ENCODE results near the gene LRRD1. TPM values are rescaled to one million over a fixed set of nuclear protein-coding genes. Genes with fewer than 3 reads are reported as not detected.
A peak's percentile ranks its signal among the peaks of the same experiment; 100 is the strongest.

The LRRD1 gene
- total RNA-seq, 2 donors from 2014 or later = 0.81 TPM; not detected in 1

DNA sequence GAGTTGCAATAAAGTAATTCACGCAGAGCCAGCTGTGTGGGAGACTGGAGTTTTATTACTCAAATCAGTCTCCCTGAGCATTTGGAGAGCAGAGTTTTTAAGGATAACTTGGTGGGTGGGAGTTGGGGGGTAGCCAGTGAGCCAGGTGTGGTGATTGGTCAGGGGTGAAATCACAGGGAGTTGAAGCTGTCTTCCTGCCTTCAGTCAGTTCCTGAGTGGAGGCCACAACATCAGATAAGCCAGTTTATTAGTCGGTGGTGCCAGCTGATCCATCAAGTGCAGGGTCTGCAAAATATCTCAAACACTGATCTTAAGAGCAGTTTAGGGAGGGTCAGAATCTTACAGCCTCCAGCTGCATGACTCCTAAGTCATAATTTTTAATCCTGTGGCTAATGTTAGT, 41.4 kb downstream of the LRRD1 start:
- Histone ChIP-seq H3K4me1 (ENCODE audit: control insufficient read depth in 1 of 2, low read depth in 2 of 2) (peaks cover 8 to 10% of the 10 kb centered on the region in 2 donors), H3K9me3 (no peaks in the 10 kb centered on the region), H3K27me3 (replicated peaks; ENCODE audit: insufficient read depth) (no peaks in the 10 kb centered on the region), H3K27ac (no peak overlapping the region), H3K36me3 (no peaks in the 10 kb centered on the region), H3K4me3 (no peak overlapping the region)
- ATAC-seq (ENCODE audit: insufficient number of reproducible peaks, low FRiP score, low read depth) = no peak
- no peak for TF ChIP-seq CTCF (IDR thresholded peaks at IDR 0.05)
- no peak for DNase-seq (ENCODE audit: low spot score)

DNA sequence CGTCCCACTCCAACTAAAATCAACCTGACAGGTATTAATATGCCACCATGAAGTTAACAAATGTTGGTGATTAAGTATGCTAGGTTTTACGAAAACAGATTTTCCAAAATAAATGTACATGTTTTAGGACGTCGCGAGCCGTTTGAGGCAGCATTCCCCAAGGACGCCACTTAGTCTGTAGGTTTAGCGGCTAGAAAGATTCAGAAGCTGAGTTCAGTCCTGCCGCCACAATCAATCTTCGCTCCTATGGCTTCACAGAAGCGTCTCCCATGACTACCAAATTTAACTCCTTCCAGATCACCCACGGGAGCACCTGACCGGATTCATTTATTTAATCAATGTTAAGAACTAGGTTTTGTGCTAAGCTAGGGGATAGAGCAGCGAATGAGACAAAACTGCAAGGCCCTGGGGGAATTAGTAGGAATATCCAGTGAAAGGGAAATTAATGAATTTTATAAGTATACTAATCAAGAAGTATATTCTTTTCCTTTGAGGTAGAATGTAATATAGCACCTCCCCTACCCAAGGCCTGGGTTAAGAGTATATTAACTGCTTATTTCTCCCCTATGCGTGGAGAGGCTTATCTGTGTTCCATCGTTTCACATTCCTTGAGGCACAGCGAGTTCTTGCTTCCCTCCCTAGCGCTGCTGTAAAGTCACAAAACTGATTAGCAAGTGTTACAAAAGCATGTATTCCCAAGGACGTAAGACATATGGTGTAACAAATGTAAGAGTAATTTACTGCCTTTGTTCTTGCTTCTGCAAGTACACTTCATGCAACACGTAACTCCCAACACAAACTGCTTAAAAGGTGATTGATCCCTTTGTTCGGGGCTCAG, 43.7 kb downstream of the LRRD1 start:
- ATAC-seq (ENCODE audit: insufficient number of reproducible peaks, low FRiP score, low read depth) (no peak), DNase-seq (ENCODE audit: low spot score) (no peak)
- Histone ChIP-seq H3K4me3 (peak overlapping the region; percentile 95), H3K27me3 (replicated peaks; ENCODE audit: insufficient read depth) (no peaks in the 10 kb centered on the region), H3K9me3 (no peaks in the 10 kb centered on the region), H3K27ac (peak overlapping the region; percentile 91 to 95), H3K36me3 (no peaks in the 10 kb centered on the region), H3K4me1 (ENCODE audit: control insufficient read depth in 1 of 2, low read depth in 2 of 2) (peaks cover 10 to 24% of the 10 kb centered on the region in 2 donors)
- no peak for TF ChIP-seq CTCF (IDR thresholded peaks at IDR 0.05)

GRCh38 chr7:92134271-92135051, 44.5 kb downstream of the LRRD1 start, which contains the start of gene CYP51A1:
TSS of gene CYP51A1 (minus strand) at chr7:92134477. CDS start at chr7:92134364, 113 bp downstream.
- peak within 1 kb of the TSS; percentile 91 to 95 for H3K27ac ChIP-seq
- peak within 1 kb of the TSS; percentile 95 for H3K4me3 ChIP-seq
- peak; percentile 94 for ATAC-seq (ENCODE audit: insufficient number of reproducible peaks, low FRiP score, low read depth)
- no peaks in the 10 kb centered on the region for H3K27me3 ChIP-seq (replicated peaks; ENCODE audit: insufficient read depth)
- no peaks in the 10 kb centered on the region for H3K9me3 ChIP-seq
- no peaks in the 10 kb centered on the region for H3K36me3 ChIP-seq
- peak; percentile 79 for DNase-seq (ENCODE audit: low spot score)
- H3K4me1 ChIP-seq (ENCODE audit: control insufficient read depth in 1 of 2, low read depth in 2 of 2) = peaks cover 10 to 24% of the 10 kb centered on the region in 2 donors
- no peak for TF ChIP-seq CTCF (IDR thresholded peaks at IDR 0.05)

- peak overlapping the region; percentile 91 to 95 for H3K27ac ChIP-seq
- no peaks in the 10 kb centered on the region for H3K9me3 ChIP-seq
- H3K36me3 ChIP-seq = no peaks in the 10 kb centered on the region
- H3K4me1 ChIP-seq (ENCODE audit: control insufficient read depth in 1 of 2, low read depth in 2 of 2) = peaks cover 10 to 24% of the 10 kb centered on the region in 2 donors
- DNase-seq (ENCODE audit: low spot score) (peak; percentile 21), ATAC-seq (ENCODE audit: insufficient number of reproducible peaks, low FRiP score, low read depth) (peak; percentile 31)
- TF ChIP-seq CTCF (IDR thresholded peaks at IDR 0.05) = peak; percentile 77
- H3K4me3 ChIP-seq = peak overlapping the region; percentile 95
- no peaks in the 10 kb centered on the region for H3K27me3 ChIP-seq (replicated peaks; ENCODE audit: insufficient read depth)
Observed at GRCh38 chr7:92133737-92134270, 45.1 kb downstream of the LRRD1 start.

All from thoracic aorta (tissue), 2 donors.